Tibial nerve (tissue), 4 donors: ENCODE measurements around the gene MRTFB. TPM values are rescaled to one million over a fixed set of nuclear protein-coding genes. Genes with fewer than 3 reads are reported as not detected.

Source experiments
- DNase-seq, 2 donors: peaks; one replicate each; pipeline ENCODE4 v3.0.0-alpha.2; 2019; ENCODE audit warnings: low spot score in 2 of 2
- H3K27ac ChIP-seq, 4 donors: fragments of 200-600 bp; sonication (generic) in 3 of 4; one replicate each; pipeline ENCODE4 v1.5.1; 2017 to 2019; ENCODE audit warnings: mild to moderate bottlenecking in 1 of 4
- H3K27me3 ChIP-seq, 2 donors: fragments of 200-600 bp; sonication (generic) in 1 of 2; one replicate each; pipeline versions ENCODE4 v1.5.1 to v1.6.0; 2017 to 2019
- H3K36me3 ChIP-seq, 3 donors: fragments of 200-600 bp; sonication (generic); one replicate each; pipeline ENCODE4 v1.5.1; 2018 to 2019
- H3K4me1 ChIP-seq, 4 donors: fragments of 200-600 bp; sonication (generic) in 3 of 4; one replicate each; pipeline ENCODE4 v1.5.1; 2017 to 2019
- H3K4me3 ChIP-seq, 4 donors: fragments of 200-600 bp; sonication (generic) in 3 of 4; one replicate each; pipeline ENCODE4 v1.5.1; 2017 to 2019; ENCODE audit warnings: mild to moderate bottlenecking in 1 of 4, moderate library complexity in 1 of 4
- H3K9me3 ChIP-seq, 4 donors: fragments of 200-600 bp; sonication (generic) in 3 of 4; one replicate each; pipeline ENCODE4 v1.5.1; 2017 to 2019
- EP300 ChIP-seq, 2 donors: sonication (generic); formaldehyde crosslinking; IDR thresholded peaks; one replicate each; pipeline ENCODE4 v1.6.1; 2017; ENCODE audit warnings: antibody characterized with exemption in 2 of 2, mild to moderate bottlenecking in 1 of 2
- POLR2A ChIP-seq, 2 donors: fragments of 450-650 bp; IDR thresholded peaks; one replicate each; pipeline ENCODE4 v1.6.1; 2017; ENCODE audit warnings: antibody characterized with exemption in 2 of 2, mild to moderate bottlenecking in 2 of 2, moderate library complexity in 2 of 2
- WGBS, 2 donors: methylation state at CpG; one replicate each; pipeline ENCODE4 v1.1.5; 2018; 5-methylcytosine and 5-hydroxymethylcytosine counted together
- total RNA-seq, 4 donors: library from RNA; depleted of rRNA; stranded (reverse); fragments of >200 nt; gene quantifications; one replicate each; pipeline ENCODE4 v1.1.0, GENCODE V29; 2016
- TF ChIP-seq, protein P1 (sequence below), 5 experiments: fragments of 200-600 bp in 3 of 5; fragments of 450-650 bp in 2 of 5; sonication (generic) in 3 of 5; IDR thresholded peaks; one replicate each; pipeline ENCODE4 v1.5.1; 2016 to 2019; ENCODE audit warnings: antibody characterized with exemption in 5 of 5, mild to moderate bottlenecking in 3 of 5, moderate library complexity in 2 of 5

The MRTFB gene
- total RNA-seq, 4 donors from 2014 or later, result 35.6 to 76.9 (median 61.8) TPM

DNA sequence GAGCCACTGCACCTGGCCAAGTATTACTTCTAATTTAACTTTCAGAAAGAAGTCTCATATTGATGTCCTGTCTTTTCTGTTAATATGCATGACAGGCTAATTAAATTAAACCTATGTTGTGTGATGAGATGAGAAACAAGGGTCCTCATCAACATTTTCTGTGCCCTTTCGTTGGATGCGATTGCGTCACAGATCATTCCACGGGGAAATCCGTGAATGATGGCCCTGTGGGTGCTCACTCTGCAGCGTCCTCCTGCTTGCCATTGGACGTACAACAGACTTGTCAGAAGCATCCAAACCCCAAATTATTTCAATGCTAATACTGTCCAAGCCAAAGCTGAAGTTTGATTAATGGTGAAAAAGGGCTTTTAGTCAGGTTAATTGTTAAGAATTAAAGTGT, 197.0 kb downstream of the MRTFB start:
- Histone ChIP-seq H3K36me3 (peaks cover 0 to 43% (median 0%) of the 10 kb centered on the region in 3 donors), H3K4me3 (no peak overlapping the region), H3K9me3 (peaks cover 0 to 23% (median 5%) of the 10 kb centered on the region in 4 donors), H3K4me1 (no peaks in the 10 kb centered on the region), H3K27me3 (no peaks in the 10 kb centered on the region), H3K27ac (no peak overlapping the region)
- WGBS, 2 donors, result 95 to 97% methylated on average over 7 of the region's 7 CpGs
- no peak for DNase-seq
- TF ChIP-seq EP300 (IDR thresholded peaks at IDR 0.05), result no peak
- TF ChIP-seq, protein P1, sequence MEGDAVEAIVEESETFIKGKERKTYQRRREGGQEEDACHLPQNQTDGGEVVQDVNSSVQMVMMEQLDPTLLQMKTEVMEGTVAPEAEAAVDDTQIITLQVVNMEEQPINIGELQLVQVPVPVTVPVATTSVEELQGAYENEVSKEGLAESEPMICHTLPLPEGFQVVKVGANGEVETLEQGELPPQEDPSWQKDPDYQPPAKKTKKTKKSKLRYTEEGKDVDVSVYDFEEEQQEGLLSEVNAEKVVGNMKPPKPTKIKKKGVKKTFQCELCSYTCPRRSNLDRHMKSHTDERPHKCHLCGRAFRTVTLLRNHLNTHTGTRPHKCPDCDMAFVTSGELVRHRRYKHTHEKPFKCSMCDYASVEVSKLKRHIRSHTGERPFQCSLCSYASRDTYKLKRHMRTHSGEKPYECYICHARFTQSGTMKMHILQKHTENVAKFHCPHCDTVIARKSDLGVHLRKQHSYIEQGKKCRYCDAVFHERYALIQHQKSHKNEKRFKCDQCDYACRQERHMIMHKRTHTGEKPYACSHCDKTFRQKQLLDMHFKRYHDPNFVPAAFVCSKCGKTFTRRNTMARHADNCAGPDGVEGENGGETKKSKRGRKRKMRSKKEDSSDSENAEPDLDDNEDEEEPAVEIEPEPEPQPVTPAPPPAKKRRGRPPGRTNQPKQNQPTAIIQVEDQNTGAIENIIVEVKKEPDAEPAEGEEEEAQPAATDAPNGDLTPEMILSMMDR (IDR thresholded peaks at IDR 0.05), result no peak
- no peak for TF ChIP-seq POLR2A (IDR thresholded peaks at IDR 0.05)

DNA sequence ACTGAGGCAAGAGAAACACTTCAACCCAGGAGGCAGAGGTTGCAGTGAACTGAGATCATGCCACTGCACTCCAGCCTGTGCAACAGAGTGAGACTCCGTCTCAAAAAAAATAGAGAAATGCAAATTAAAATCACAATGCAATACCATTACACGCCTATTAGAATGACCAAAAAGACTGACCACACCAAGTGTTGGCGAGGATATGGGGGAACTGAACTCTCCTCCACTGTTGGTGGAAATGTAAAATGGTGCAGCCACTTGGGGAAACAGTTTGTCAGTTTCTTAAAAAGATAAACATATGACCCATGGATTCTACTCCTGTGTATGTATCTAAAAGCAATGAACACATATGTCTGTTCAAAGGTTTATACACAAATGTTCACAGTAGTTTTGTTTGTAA, 204.8 kb downstream of the MRTFB start:
- Histone ChIP-seq H3K27ac (no peak overlapping the region), H3K4me1 (no peaks in the 10 kb centered on the region), H3K27me3 (no peaks in the 10 kb centered on the region), H3K9me3 (peaks cover 0 to 5% (median 0%) of the 10 kb centered on the region in 4 donors), H3K4me3 (no peak overlapping the region), H3K36me3 (no peaks in the 10 kb centered on the region)
- 92 to 93% methylated on average over 3 of the region's 3 CpGs for WGBS, 2 donors
- TF ChIP-seq, protein P1 (IDR thresholded peaks at IDR 0.05), result no peak
- DNase-seq, result no peak

DNA sequence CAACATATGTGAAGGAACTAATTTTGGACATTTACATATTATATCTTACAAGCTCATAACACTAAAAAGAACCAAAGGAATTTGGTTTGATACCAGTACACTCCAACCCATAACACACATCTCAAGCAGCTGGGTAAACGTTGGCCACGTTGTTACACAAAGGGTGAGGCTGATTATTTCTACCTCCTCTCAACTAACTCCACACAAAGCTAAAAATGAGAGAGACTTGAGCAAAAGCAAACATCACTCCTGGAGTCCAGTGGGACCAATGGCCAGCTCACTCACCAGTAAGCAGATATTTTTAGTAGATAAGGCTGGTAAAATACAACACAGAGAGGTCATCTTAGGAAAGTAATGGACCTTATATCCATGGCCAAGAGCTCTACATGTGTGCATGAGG, 207.6 kb downstream of the MRTFB start:
- WGBS, 2 donors, result 45 to 50% methylated on average over 2 of the region's 2 CpGs

GRCh38 chr16:14280541-14280940, 209.4 kb downstream of the MRTFB start:
- no peak overlapping the region for H3K27ac ChIP-seq
- TF ChIP-seq POLR2A (IDR thresholded peaks at IDR 0.05) (no peak), EP300 (IDR thresholded peaks at IDR 0.05) (no peak)
- TF ChIP-seq, protein P1 (IDR thresholded peaks at IDR 0.05), result no peak
- H3K4me3 ChIP-seq, result no peak overlapping the region
- H3K27me3 ChIP-seq, result no peaks in the 10 kb centered on the region
- peaks cover 0 to 9% (median 0%) of the 10 kb centered on the region in 4 donors for H3K4me1 ChIP-seq
- WGBS, 2 donors, result 63 to 68% methylated on average over 2 of the region's 2 CpGs
- no peaks in the 10 kb centered on the region for H3K36me3 ChIP-seq
- DNase-seq, result no peak
- H3K9me3 ChIP-seq, result no peaks in the 10 kb centered on the region

More for the DNA sequence above, 207.6 kb downstream of the MRTFB start:
- Histone ChIP-seq H3K9me3 (no peaks in the 10 kb centered on the region), H3K4me1 (no peaks in the 10 kb centered on the region), H3K27me3 (no peaks in the 10 kb centered on the region), H3K36me3 (no peaks in the 10 kb centered on the region), H3K4me3 (no peak overlapping the region), H3K27ac (no peak overlapping the region)
- TF ChIP-seq POLR2A (IDR thresholded peaks at IDR 0.05) (no peak), EP300 (IDR thresholded peaks at IDR 0.05) (no peak)
- TF ChIP-seq, protein P1 (IDR thresholded peaks at IDR 0.05), result no peak
- no peak for DNase-seq

GRCh38 chr16:14283786-14284185, 212.7 kb downstream of the MRTFB start:
- Histone ChIP-seq H3K4me1 (peaks cover 0 to 21% (median 3%) of the 10 kb centered on the region in 4 donors), H3K9me3 (peaks cover 0 to 3% (median 0%) of the 10 kb centered on the region in 4 donors), H3K27ac (no peak overlapping the region), H3K4me3 (no peak overlapping the region), H3K36me3 (no peaks in the 10 kb centered on the region), H3K27me3 (no peaks in the 10 kb centered on the region)
- DNase-seq, result no peak
- no peak for TF ChIP-seq POLR2A (IDR thresholded peaks at IDR 0.05)
- TF ChIP-seq, protein P1 (IDR thresholded peaks at IDR 0.05), result no peak
- no peak for TF ChIP-seq EP300 (IDR thresholded peaks at IDR 0.05)
- WGBS, 2 donors, result 84 to 91% methylated on average over 7 of the region's 7 CpGs
